ENCODE data around the gene CDK5RAP2.
"Not testable (repeated sequence)": the region's sequence is repeated elsewhere in the genome, so short reads cannot be mapped to it uniquely, and the experiment has no call there.

The CDK5RAP2 gene

GRCh38 chr9:120524863-120525262, 55.1 kb downstream of the CDK5RAP2 start:
- no peak overlapping the region for H3K4me3 ChIP-seq (ENCODE audit: low read length)
- no peak for DNase-seq (ENCODE audit: low read depth, low spot score)

- DNase-seq (ENCODE audit: low read depth, low spot score): no peak
- H3K4me3 ChIP-seq (ENCODE audit: low read length): no peak overlapping the region
Measured at GRCh38 chr9:120524038-120524437, 55.9 kb downstream of the CDK5RAP2 start.

- no peak for DNase-seq (ENCODE audit: low read depth, low spot score)
- H3K4me3 ChIP-seq (ENCODE audit: low read length): no peak overlapping the region
Measured at GRCh38 chr9:120522558-120522957, 57.4 kb downstream of the CDK5RAP2 start.

DNA sequence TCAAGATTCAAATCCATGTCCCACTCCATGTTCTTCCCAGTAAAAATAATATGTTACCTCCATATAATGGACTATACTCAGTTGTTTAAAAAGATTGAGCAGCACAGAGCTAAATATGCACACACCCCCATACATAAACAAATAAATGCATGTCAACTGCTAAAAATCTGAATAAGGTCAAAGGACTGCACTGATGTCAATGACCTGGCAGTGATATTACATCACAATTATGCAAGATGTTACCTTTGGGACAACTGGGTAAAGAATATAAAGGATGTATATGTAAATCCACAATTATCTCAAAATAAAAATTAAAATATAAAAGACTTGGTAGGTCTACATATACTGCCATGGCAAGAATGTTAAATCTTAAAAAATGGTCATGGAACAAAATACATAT, 57.9 kb downstream of the CDK5RAP2 start:
- DNase-seq (ENCODE audit: low read depth, low spot score): no peak
- H3K4me3 ChIP-seq (ENCODE audit: low read length): no peak overlapping the region

GRCh38 chr9:120521101-120521500, 58.9 kb downstream of the CDK5RAP2 start:
- no peak overlapping the region for H3K4me3 ChIP-seq (ENCODE audit: low read length)
- DNase-seq (ENCODE audit: low read depth, low spot score): no peak

DNA sequence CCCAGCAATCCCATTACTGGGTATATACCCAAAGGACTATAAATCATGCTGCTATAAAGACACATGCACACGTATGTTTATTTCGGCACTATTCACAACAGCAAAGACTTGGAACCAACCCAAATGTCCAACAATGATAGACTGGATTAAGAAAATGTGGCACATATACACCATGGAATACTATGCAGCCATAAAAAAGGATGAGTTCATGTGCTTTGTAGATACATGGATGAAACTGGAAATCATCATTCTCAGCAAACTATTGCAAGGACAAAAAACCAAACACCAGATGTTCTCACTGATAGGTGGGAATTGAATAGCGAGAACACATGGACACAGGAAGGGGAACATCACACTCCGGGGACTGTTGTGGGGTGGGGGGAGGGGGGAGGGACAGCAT, 64.0 kb downstream of the CDK5RAP2 start:
- H3K4me3 ChIP-seq (ENCODE audit: low read length): not testable (repeated sequence)

DNA sequence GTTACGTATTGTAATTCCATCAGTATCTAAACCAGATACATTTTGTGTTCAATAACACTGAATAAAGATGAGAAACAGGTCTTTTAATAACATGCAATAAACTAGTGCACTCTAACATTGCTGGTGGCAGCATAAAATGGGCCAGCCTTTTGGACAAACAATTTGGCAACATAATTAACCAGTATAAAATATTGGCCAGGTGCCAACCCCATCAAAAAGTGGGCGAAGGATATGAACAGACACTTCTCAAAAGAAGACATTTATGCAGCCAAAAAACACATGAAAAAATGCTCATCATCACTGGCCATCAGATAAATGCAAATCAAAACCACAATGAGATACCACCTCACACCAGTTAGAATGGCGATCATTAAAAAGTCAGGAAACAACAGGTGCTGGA, 64.5 kb downstream of the CDK5RAP2 start:
- not testable (repeated sequence) for H3K4me3 ChIP-seq (ENCODE audit: low read length); DNase-seq (ENCODE audit: low read depth, low spot score)

More for the DNA sequence above, 64.0 kb downstream of the CDK5RAP2 start:
- not testable (repeated sequence) for DNase-seq (ENCODE audit: low read depth, low spot score)

DNA sequence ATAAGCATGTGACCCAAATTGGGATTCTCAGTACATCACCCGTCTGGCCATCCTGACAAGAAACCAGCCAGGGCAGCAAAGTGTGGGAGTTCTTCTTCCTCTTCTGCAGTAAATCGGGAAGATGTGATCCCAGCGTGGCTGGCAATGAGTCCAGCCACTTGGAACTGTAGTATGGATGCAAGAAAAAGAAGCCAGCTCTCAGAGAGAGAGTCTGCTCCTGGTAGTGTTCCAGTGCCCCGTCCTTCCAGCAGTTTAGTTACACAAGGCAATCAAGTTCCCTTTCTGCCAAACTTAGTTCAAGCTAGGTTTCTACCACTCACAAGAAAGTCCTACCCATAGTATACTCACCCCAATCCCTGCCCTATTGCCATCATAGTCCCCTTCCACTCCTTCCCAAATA, 65.6 kb downstream of the CDK5RAP2 start:
- DNase-seq (ENCODE audit: low read depth, low spot score): no peak

GRCh38 chr9:120513825-120514396, 66.1 kb downstream of the CDK5RAP2 start:
- H3K4me3 ChIP-seq (ENCODE audit: low read length): no peak overlapping the region
- no peak for DNase-seq (ENCODE audit: low read depth, low spot score)

More for the DNA sequence above, 65.6 kb downstream of the CDK5RAP2 start:
- no peak overlapping the region for H3K4me3 ChIP-seq (ENCODE audit: low read length)

- DNase-seq (ENCODE audit: low read depth, low spot score): no peak
- H3K4me3 ChIP-seq (ENCODE audit: low read length): no peak overlapping the region
Measured at GRCh38 chr9:120510816-120511215, 69.2 kb downstream of the CDK5RAP2 start.

DNA sequence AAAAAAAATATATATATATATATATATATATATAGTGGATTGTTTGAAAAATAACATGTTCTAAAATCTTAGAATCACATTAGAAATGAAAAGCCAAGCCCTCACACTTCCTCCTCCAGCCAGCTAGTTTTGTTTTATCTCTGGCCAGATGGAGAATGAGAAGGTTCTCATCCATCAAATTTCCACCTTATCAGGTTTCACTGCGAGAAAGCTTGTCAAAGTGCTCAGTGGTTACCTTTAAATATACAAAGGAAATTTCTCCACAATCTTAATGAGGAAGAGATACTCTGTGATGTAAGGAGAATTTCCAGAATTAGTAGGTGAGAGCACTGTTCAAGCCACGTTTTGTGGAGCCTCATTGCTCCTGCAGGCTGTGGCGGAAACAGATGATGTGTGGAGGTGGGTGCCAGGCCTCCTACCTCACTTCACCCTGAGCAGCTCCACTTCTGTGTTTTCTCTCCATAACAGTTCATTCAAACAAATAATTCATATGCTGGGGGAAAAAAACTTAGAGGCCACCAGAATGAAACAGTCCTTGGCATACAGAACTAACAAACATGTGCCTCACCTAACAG, 71.9 kb downstream of the CDK5RAP2 start:
- DNase-seq (ENCODE audit: low read depth, low spot score): no peak
- no peak overlapping the region for H3K4me3 ChIP-seq (ENCODE audit: low read length)

GRCh38 chr9:120505186-120505585, 74.8 kb downstream of the CDK5RAP2 start:
- no peak overlapping the region for H3K4me3 ChIP-seq (ENCODE audit: low read length)
- no peak for DNase-seq (ENCODE audit: low read depth, low spot score)

- no peak for DNase-seq (ENCODE audit: low read depth, low spot score)
- no peak overlapping the region for H3K4me3 ChIP-seq (ENCODE audit: low read length)
Measured at GRCh38 chr9:120500733-120501132, 79.2 kb downstream of the CDK5RAP2 start.

DNA sequence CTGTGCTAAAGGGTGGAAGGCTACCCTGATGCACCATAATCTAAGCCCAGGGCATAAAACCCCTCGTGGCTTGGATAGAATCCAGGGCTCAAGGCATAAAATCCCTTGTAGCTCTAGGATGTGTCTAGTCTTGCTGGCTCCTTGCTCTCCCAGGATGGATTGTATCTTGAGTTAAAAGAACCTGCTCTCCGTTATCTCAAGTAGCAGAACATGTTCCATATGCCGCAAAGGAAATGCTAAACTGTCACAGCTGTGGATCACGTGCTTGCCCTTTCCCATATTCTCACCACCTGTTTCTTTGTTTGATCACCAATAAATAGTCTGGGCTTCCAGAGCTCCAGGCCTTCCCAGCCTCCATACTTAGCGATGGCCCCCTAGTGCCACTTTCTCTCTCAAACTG, 82.1 kb downstream of the CDK5RAP2 start:
- DNase-seq (ENCODE audit: low read depth, low spot score); H3K4me3 ChIP-seq (ENCODE audit: low read length): not testable (repeated sequence)

DNA sequence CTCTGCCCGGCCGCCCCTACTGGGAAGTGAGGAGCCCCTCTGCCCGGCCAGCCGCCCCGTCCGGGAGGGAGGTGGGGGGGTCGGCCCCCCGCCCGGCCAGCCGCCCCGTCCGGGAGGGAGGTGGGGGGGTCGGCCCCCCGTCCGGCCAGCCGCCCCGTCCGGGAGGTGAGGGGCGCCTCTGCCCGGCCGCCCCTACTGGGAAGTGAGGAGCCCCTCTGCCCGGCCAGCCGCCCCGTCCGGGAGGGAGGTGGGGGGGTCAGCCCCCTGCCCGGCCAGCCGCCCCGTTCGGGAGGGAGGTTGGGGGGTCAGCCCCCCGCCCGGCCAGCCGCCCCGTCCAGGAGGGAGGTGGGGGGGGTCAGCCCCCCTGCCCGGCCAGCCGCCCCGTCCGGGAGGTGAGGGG, 83.5 kb downstream of the CDK5RAP2 start:
- not testable (repeated sequence) for DNase-seq (ENCODE audit: low read depth, low spot score); H3K4me3 ChIP-seq (ENCODE audit: low read length)

GRCh38 chr9:120490888-120491595, 88.9 kb downstream of the CDK5RAP2 start:
- no peak for DNase-seq (ENCODE audit: low read depth, low spot score)
- H3K4me3 ChIP-seq (ENCODE audit: low read length): no peak overlapping the region

DNA sequence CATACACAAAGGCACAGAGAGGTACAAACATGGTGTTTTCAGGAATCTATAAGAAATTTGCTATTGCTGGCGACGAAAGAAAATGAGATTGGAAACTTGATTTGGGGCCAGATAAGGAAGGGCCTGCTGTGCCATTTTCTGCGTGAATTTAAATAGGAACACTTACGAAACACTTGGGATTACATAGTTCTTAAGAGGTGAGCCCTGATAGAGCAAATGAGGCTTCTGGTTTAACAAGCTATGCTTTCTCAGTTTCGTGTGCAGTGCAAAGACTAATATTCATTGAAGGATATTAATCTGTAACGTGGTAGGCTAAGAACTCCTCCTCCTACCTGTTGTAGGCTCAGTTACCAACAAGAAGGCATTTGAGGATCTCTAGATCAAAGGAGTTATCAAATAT, 93.1 kb downstream of the CDK5RAP2 start:
- DNase-seq (ENCODE audit: low read depth, low spot score): no peak

GRCh38 chr9:120486347-120486746, 93.6 kb downstream of the CDK5RAP2 start:
- H3K4me3 ChIP-seq (ENCODE audit: low read length): no peak overlapping the region
- DNase-seq (ENCODE audit: low read depth, low spot score): no peak

More for the DNA sequence above, 93.1 kb downstream of the CDK5RAP2 start:
- no peak overlapping the region for H3K4me3 ChIP-seq (ENCODE audit: low read length)

GRCh38 chr9:120485788-120486187, 94.2 kb downstream of the CDK5RAP2 start:
- no peak overlapping the region for H3K4me3 ChIP-seq (ENCODE audit: low read length)
- DNase-seq (ENCODE audit: low read depth, low spot score): no peak

DNA sequence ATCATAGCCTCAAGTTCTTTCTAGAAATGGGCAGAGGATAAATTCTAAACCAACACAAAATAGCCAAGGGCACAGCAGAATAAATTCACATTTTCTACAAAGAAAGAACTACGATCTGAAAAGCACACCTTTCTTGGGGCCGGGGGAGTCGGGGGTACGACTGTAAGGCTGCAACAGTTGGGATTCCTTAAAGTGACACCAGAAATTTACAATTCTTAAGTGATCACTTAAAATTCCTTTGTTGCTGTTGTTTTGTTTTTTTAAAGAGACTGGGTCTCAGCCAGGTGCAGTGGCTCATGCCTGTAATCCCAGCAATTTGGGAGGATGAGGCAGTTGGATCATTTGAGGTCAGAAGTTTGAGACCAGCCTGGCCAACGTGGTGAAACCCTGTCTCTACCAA, 95.8 kb downstream of the CDK5RAP2 start:
- no peak overlapping the region for H3K4me3 ChIP-seq (ENCODE audit: low read length)
- no peak for DNase-seq (ENCODE audit: low read depth, low spot score)

All from Jurkat, Clone E6-1 (cell line).